Adrenal gland (tissue), 12 donors: Measurements from ENCODE around the gene MARCKS. TPM values are rescaled to one million over a fixed set of nuclear protein-coding genes. Genes with fewer than 3 reads are reported as not detected.
A peak's percentile ranks its signal among the peaks of the same experiment; 100 is the strongest.

ENCODE experiments used
- DNase-seq, 7 donors: peaks; one replicate each; pipeline ENCODE4 v3.0.0-alpha.2; 2019 to 2020
- H3K27ac ChIP-seq, 5 donors: fragments of 200-600 bp; sonication (generic) in 4 of 5; 1 replicate in 3 of 5; 2 replicates in 2 of 5; pipeline versions ENCODE4 v1.5.1 to v1.8.0; 2016 to 2020; ENCODE audit warnings: mild to moderate bottlenecking in 1 of 5
- H3K27me3 ChIP-seq: fragments of 200-600 bp; 2 replicates; pipeline ENCODE4 v1.8.0; 2021
- H3K36me3 ChIP-seq, 2 donors: fragments of 200-600 bp; replicated peaks in 1 of 2; 1 replicate in 1 of 2; 2 replicates in 1 of 2; pipeline versions ENCODE4 v1.5.1 to v1.8.0; 2018 to 2022
- H3K4me1 ChIP-seq, 2 donors: fragments of 200-600 bp; replicated peaks in 1 of 2; 1 replicate in 1 of 2; 2 replicates in 1 of 2; pipeline versions ENCODE4 v1.5.1 to v1.8.0; 2018 to 2021
- H3K4me3 ChIP-seq, 4 donors: fragments of 200-600 bp; sonication (generic) in 3 of 4; one replicate each; pipeline ENCODE4 v1.5.1; 2016 to 2018
- H3K9me3 ChIP-seq, 3 donors: fragments of 200-600 bp; sonication (generic) in 1 of 3; replicated peaks in 1 of 3; 1 replicate in 2 of 3; 2 replicates in 1 of 3; pipeline versions ENCODE4 v1.5.1 to v1.8.0; 2016 to 2021
- POLR2A ChIP-seq, 2 donors: fragments of 450-650 bp; IDR thresholded peaks; one replicate each; pipeline ENCODE4 v1.6.1; 2017; ENCODE audit warnings: antibody characterized with exemption in 2 of 2, mild to moderate bottlenecking in 2 of 2, moderate library complexity in 1 of 2
- WGBS, 4 donors: extraction: QIAGEN DNeasy Blood & Tissue Kit in 2 of 4; methylation state at CpG; one replicate each; pipeline versions ENCODE4 v1.1.5 to v1.1.7; 2013 to 2017; 5-methylcytosine and 5-hydroxymethylcytosine counted together
- intact Hi-C, 2 donors: fragments of 100-400 bp; cut with DNase I; formaldehyde crosslinking; loops; one replicate each; pipeline versions ENCODE4 v1.14.1 to v1.15.0; 2022 to 2023
- polyA plus RNA-seq, 3 donors: library from polyadenylated mRNA; stranded (reverse); fragments of 200-250 nt in 2 of 3; fragments of 350-450 nt in 1 of 3; fragmentation: Illumina TruSeq in 1 of 3; extraction: RNeasy Lipid Tissue Mini Kit (QIAGEN cat#74804) in 1 of 3; gene quantifications; one replicate each; pipeline ENCODE4 v1.2.3, GENCODE V29; 2013 to 2014
- total RNA-seq, 9 donors: library from RNA; depleted of rRNA in 4 of 9; stranded (reverse); fragments of >200 nt in 4 of 9; fragments of 120-200 nt in 1 of 9; fragmentation: NEBNext Ultra II Directional in 1 of 9; extraction: Animal tissue kit (Norgen Biotek cat#: 25700) in 1 of 9; gene quantifications; one replicate each; pipeline versions ENCODE4 v1.1.0 to v1.2.4, GENCODE V29; 2013 to 2023
- TF ChIP-seq, protein P1 (sequence below), 6 experiments: fragments of 450-650 bp in 4 of 6; fragments of 200-600 bp in 2 of 6; sonication (generic) in 1 of 6; IDR thresholded peaks; 1 replicate in 5 of 6; 2 replicates in 1 of 6; pipeline versions ENCODE4 v1.5.1 to v1.8.0; 2016 to 2021; ENCODE audit warnings: antibody characterized with exemption in 6 of 6, mild to moderate bottlenecking in 2 of 6, moderate library complexity in 1 of 6
- donor health status: healthy with polysubstance abuse.
- donor health status: Bipolar disorder and iron deficiency.
- donor health status: DM: yes; HTN: yes; CAD: no.
- donor health status: DM: no; HTN: no; CAD: no.
- donor health status: DM: no; HTN: no; CAD: no.
- donor health status: DM: yes; HTN: yes; CAD: no.

The MARCKS gene
- total and polyA plus RNA-seq, 12 donors: 8.7 to 71.3 (median 41.1) TPM

DNA sequence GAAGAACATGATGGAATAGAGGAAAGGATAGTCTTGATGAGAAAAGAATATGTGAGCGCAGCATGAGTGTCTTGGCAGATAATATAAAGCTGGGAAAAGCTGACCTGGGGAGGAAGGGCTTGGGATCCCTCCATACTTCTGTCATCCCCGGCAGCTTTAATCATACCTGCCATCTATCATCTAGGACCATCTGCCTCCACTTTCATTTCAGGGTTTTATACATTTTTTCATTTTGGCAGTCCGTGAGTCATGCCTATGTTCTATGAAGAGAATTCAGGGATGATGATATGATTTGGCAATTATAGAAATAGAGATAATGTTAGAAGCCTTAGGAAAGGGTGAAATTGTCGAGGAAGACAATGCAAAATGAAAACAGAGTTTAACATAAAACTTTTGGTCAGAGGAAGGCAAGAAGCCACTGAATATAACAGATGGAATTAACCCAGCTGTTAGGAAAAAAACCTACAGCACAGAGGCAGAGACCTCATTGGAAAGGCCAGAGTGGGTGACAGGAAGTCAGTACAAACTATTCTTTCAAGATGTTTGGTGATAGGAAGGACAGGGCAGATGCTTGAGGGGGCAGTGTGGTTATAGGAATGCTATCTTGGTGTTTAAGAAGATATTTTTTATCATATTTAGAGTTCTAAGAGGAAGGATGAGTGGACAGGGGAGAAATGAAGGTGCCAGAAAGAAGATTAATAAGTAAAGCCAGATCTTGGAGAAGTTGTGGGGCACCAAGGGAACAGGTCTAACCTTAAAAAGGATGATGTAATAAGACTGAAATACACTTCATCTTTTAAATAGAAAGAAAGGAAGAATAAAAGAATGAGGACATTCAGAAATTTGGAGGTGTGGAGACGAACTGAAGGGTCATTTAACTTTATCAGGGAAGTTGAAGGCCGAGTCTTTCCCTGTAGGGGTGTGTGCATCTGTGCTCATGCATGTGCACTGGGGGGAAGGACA lies 37.8 kb downstream of the MARCKS start:
- Histone ChIP-seq H3K27me3 (no peaks in the 10 kb centered on the region), H3K9me3 (no peaks in the 10 kb centered on the region), H3K4me1 (no peaks in the 10 kb centered on the region), H3K27ac (no peak overlapping the region), H3K36me3 (no peaks in the 10 kb centered on the region), H3K4me3 (no peak overlapping the region)
- DNase-seq: no peak
- 61 to 69% (median 64%) methylated on average over 6 of the region's 6 CpGs for WGBS, 4 donors
- TF ChIP-seq POLR2A (IDR thresholded peaks at IDR 0.05): no peak
- TF ChIP-seq, protein P1, sequence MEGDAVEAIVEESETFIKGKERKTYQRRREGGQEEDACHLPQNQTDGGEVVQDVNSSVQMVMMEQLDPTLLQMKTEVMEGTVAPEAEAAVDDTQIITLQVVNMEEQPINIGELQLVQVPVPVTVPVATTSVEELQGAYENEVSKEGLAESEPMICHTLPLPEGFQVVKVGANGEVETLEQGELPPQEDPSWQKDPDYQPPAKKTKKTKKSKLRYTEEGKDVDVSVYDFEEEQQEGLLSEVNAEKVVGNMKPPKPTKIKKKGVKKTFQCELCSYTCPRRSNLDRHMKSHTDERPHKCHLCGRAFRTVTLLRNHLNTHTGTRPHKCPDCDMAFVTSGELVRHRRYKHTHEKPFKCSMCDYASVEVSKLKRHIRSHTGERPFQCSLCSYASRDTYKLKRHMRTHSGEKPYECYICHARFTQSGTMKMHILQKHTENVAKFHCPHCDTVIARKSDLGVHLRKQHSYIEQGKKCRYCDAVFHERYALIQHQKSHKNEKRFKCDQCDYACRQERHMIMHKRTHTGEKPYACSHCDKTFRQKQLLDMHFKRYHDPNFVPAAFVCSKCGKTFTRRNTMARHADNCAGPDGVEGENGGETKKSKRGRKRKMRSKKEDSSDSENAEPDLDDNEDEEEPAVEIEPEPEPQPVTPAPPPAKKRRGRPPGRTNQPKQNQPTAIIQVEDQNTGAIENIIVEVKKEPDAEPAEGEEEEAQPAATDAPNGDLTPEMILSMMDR (IDR thresholded peaks at IDR 0.05): no peak
- intact Hi-C loops: no loop called here

DNA sequence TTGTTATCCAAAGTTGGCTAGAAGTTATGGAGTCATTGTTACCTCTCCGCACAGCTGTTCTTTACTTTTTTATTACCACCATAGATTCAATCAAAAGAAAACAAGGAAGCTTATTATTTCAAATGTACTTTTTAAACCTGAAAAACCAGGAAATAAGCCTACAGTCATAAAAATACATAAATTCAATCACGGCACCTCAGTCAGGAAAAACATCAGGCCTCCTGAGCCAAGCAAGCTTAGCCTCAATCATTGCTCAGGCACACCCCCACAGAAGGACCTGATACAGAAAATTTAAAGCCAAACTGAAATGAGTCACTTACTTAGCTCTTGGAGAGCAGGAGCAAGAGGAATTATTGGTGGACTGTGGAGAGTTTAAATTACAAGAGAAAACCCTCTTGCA lies 44.3 kb downstream of the MARCKS start:
- Histone ChIP-seq H3K4me3 (no peak overlapping the region), H3K9me3 (no peaks in the 10 kb centered on the region), H3K27me3 (no peaks in the 10 kb centered on the region), H3K27ac (no peak overlapping the region), H3K4me1 (no peaks in the 10 kb centered on the region), H3K36me3 (no peaks in the 10 kb centered on the region)
- 87 to 95% (median 94%) methylated on average over 2 of the region's 2 CpGs for WGBS, 4 donors
- intact Hi-C loops: no loop called here
- TF ChIP-seq POLR2A (IDR thresholded peaks at IDR 0.05): no peak
- TF ChIP-seq, protein P1 (IDR thresholded peaks at IDR 0.05): no peak
- DNase-seq: no peak

GRCh38 chr6:113903666-113904330 lies 46.7 kb downstream of the MARCKS start:
- no peaks in the 10 kb centered on the region for H3K9me3 ChIP-seq
- H3K4me3 ChIP-seq: no peak overlapping the region
- DNase-seq: peak; percentile 16 to 72 (median 29)
- no peak for TF ChIP-seq POLR2A (IDR thresholded peaks at IDR 0.05)
- TF ChIP-seq, protein P1 (IDR thresholded peaks at IDR 0.05): no peak
- no peaks in the 10 kb centered on the region for H3K4me1 ChIP-seq
- intact Hi-C loops: no loop called here
- WGBS, 4 donors: 37 to 46% (median 44%) methylated on average over 8 to 9 of the region's 9 CpGs
- H3K27me3 ChIP-seq: no peaks in the 10 kb centered on the region
- H3K36me3 ChIP-seq: no peaks in the 10 kb centered on the region
- no peak overlapping the region for H3K27ac ChIP-seq

DNA sequence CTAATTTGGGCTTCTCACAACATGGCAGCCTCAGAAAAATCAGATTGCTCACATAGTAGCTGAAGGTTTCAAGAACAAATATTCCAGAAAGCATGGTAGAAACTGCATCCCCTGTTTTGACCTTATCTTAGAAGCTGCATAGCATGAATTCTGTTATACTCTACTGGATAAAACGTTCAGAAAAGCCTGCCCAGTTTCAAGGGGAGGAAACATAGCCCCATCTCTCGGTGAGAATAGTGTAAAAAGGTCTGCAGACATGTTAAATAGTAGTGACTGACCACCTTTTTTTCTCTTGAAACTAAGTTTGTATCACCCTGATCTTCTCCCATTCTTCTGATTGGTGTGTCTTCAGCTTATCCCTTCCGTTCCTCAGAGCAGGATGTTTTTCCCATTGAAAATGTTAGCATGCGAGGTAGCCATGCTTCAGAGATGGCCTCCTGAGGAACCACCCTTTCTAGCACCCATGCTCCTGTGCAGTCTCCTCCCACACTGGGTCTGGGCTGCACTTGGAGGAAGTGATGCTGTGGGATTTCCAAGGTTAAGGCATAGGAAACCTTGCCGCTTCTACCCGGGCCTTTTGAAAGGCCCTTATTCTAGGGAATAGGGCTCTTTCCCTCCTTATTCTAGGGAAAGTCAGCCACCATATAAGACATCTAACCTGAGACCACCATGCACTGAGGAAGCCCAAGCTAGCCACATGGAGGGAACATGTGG lies 50.1 kb downstream of the MARCKS start:
- no peak overlapping the region for H3K4me3 ChIP-seq
- no peaks in the 10 kb centered on the region for H3K36me3 ChIP-seq
- no peaks in the 10 kb centered on the region for H3K4me1 ChIP-seq
- TF ChIP-seq POLR2A (IDR thresholded peaks at IDR 0.05): no peak
- TF ChIP-seq, protein P1 (IDR thresholded peaks at IDR 0.05): no peak
- H3K27ac ChIP-seq: no peak overlapping the region
- H3K9me3 ChIP-seq: no peaks in the 10 kb centered on the region
- DNase-seq: no peak
- WGBS, 4 donors: 69 to 83% (median 81%) methylated on average over 6 of the region's 6 CpGs
- no peaks in the 10 kb centered on the region for H3K27me3 ChIP-seq
- intact Hi-C loops: loop anchor here in 1 of 2 donors (5.0 kb wide), 1 partner anchor 1125 kb away; no protein-coding TSS in a partner anchor
